T-helper 2 cell treated with Interferon-gamma antibody and Interleukin-4, amounts not matched to agents 5 μg/mL and 100 μg/mL, for 36 hours (primary cell): ENCODE measurements around the gene IL32.

Experiments
- DNase-seq: peaks from one replicate; pipeline ENCODE4 v3.0.0; 2021; ENCODE audit warnings: low spot score
- H3K27ac Mint-ChIP-seq: one replicate; pipeline ENCODE4 v1.8.0; 2021; ENCODE audit warnings: mild to moderate bottlenecking, mixed read lengths
- H3K27me3 Mint-ChIP-seq: one replicate; pipeline ENCODE4 v1.8.0; 2021; ENCODE audit warnings: low read depth, mixed read lengths
- H3K36me3 Mint-ChIP-seq: one replicate; pipeline ENCODE4 v1.8.0; 2021; ENCODE audit warnings: low read depth, mixed read lengths
- H3K4me1 Mint-ChIP-seq: one replicate; pipeline ENCODE4 v1.8.0; 2021; ENCODE audit warnings: low read depth, mixed read lengths
- H3K4me3 Mint-ChIP-seq: one replicate; pipeline ENCODE4 v1.8.0; 2022; ENCODE audit warnings: mild to moderate bottlenecking, moderate library complexity, mixed read lengths
- H3K9me3 Mint-ChIP-seq: one replicate; pipeline ENCODE4 v1.8.0; 2021; ENCODE audit warnings: mixed read lengths

The IL32 gene

DNA sequence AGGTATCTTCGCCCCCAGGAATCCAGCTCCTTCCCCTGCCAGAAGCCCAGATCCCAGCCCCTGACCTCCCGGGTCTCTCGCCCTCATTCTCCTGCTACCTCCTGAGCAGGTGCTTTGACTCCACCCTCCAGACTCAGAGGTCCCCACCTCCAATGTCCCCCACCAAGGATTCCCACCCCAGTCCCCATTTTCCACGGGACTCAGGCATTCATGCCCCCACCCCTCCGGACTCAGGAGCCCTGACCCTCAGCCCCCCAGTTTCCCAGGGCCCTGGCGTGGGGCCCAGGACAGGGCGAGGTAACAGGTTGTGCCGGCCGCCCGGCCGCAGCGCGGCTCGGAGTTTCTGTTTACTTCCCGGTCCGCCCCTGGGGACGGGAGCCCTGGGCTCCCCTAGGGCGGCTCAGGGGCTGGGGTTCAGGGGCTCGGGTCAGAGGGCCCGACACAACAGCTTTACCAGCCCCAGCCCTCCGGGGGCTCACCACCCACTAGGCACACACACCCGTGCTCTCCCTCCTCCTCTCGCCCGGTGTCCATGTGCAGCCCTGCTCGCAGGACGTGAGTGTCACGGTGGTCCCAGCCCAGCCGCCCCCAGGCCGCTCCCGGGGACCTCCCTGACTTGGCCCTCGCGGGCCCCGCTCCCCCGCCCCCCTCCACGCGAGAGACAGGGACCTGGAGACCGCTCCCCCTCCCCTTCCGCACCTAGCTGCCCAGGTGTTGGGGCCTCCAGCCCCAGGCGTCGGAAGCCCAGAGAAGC lies 29.3 kb upstream of the IL32 start:
- H3K27ac Mint-ChIP-seq = no peak overlapping the region

DNA sequence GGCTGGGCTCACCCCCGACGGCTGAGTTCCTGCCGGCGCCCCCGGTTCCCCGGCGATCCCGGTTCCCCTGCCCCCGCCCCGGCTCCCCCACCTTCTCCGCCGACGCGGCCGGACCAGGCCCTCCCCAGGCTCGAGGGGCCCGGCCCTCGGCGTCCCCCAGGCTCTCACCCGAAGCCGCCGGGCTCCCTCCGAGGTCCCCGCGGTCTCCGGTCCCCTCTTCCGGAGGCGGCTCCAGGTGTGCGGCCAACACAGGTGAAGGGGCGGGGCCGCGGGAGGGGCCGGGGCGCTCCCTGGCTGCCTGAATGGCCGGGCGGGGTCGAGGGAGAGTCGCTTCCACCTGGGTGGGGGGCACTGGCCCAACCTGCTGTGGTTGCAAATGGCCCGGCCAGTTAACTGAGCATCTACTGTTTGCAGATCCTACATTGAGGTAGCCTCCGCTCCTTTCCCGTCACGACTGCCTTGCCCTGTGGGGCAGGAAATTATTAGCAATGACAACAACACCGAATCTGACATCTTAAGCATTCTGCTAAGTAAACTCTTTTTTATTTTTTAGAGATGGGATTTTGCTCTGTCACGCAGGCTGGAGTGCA lies 28.6 kb upstream of the IL32 start, which contains the start of gene BICDL2:
Gene BICDL2 (minus strand): TSS at position 219 of the 590 bp plus-strand sequence. CDS start 1,448 bp downstream, outside the sequence.
- no peak within 1 kb of the TSS for H3K27ac Mint-ChIP-seq
- peaks cover 1% of the 10 kb centered on the region for H3K36me3 Mint-ChIP-seq
- H3K4me3 Mint-ChIP-seq = no peak within 1 kb of the TSS
- H3K27me3 Mint-ChIP-seq = peaks cover 82% of the 10 kb centered on the region
- no peaks in the 10 kb centered on the region for H3K9me3 Mint-ChIP-seq
- H3K4me1 Mint-ChIP-seq = peaks cover 4% of the 10 kb centered on the region
- no peak for DNase-seq

More for the DNA sequence above, 29.3 kb upstream of the IL32 start:
- DNase-seq = no peak
- H3K36me3 Mint-ChIP-seq = peaks cover 1% of the 10 kb centered on the region
- H3K4me3 Mint-ChIP-seq = no peak overlapping the region
- peaks cover 82% of the 10 kb centered on the region for H3K27me3 Mint-ChIP-seq
- peaks cover 4% of the 10 kb centered on the region for H3K4me1 Mint-ChIP-seq
- no peaks in the 10 kb centered on the region for H3K9me3 Mint-ChIP-seq

DNA sequence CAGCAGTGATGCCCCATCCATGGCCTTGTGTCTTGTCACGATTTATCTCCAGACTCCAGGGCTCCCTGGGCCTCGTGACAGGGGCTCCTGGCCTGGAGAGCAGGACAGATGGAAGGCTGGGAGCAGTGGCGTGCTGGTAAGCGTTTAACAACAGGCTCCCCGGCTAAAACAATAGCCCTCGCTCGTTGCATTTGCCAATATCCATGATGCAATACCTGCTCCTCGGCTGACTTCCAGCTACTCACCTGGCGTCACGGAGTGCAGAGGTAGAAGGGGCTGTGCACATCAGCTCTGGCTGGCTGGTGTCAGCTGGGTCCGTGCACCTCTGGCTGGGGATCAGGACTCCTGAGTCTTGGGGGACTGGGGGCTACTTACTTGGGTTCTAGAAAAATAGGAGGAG lies 27.2 kb upstream of the IL32 start:
- Mint-ChIP-seq H3K4me1 (no peaks in the 10 kb centered on the region), H3K27me3 (peaks cover 71% of the 10 kb centered on the region), H3K9me3 (no peaks in the 10 kb centered on the region), H3K4me3 (no peak overlapping the region), H3K36me3 (peaks cover 1% of the 10 kb centered on the region), H3K27ac (no peak overlapping the region)
- no peak for DNase-seq

DNA sequence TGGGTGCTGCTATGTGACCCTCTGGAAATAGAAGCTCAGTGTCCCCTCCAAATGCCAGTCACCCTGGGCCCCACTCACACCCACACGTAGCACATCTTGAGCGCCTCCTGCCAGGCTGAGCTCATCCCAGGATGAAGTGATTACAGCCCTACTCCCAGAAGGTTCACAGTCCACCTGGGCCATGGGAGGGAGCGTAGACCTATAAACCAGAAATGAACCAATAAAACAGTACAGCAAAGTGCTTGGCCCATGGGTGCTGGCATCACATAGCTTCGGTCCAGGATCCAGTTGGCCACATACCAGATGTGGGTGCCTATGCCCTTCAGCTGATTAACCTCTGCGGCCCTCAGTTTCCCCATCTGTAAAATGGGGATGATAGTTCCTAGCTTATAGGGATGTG lies 26.5 kb upstream of the IL32 start:
- Mint-ChIP-seq H3K4me3 (no peak overlapping the region), H3K27ac (no peak overlapping the region), H3K4me1 (no peaks in the 10 kb centered on the region), H3K9me3 (no peaks in the 10 kb centered on the region), H3K36me3 (peaks cover 1% of the 10 kb centered on the region), H3K27me3 (peaks cover 70% of the 10 kb centered on the region)
- no peak for DNase-seq

DNA sequence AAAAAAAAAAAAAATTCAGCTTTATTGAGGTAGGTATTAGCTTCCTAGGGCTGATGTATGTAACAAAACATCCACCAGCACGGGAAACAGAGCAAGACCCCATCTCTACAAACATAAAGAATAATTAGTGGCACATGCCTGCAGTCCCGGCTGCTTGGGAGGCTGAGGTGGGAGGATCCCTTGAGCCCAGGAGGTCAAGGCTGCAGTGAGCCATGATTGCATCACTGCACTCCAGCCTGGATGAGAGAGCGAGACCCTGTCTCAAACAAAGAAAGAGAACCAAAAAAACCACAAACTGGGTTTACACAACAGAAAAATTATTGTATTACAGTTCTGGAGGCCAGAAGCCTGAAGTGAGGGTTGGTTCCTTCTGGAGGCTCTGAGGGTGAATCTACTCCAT lies 23.1 kb upstream of the IL32 start:
- DNase-seq = no peak
- Mint-ChIP-seq H3K36me3 (peaks cover 4% of the 10 kb centered on the region), H3K4me1 (peaks cover 8% of the 10 kb centered on the region), H3K9me3 (no peaks in the 10 kb centered on the region), H3K27ac (no peak overlapping the region), H3K4me3 (no peak overlapping the region), H3K27me3 (peaks cover 62% of the 10 kb centered on the region)

DNA sequence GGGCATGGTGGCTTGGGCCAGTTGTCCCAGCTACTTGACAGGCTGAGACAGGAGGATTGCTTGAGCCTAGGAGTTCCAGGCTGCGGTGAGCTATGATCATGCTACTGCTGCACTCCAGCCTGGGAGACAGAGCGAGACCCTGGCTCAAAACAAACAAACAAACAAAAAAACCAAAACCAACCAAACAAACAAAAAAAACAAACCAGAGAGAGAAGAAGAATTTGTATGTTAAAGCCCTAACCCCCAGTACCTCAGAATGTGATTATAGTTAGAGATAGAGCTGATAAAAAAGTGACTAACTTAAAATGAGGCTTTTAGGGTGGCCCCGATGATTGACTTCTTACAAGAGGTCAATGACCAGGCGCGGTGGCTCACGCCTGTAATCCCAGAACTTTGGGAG lies 20.7 kb upstream of the IL32 start:
- no peaks in the 10 kb centered on the region for H3K9me3 Mint-ChIP-seq
- peak overlapping the region; percentile 89 for H3K4me3 Mint-ChIP-seq

DNA sequence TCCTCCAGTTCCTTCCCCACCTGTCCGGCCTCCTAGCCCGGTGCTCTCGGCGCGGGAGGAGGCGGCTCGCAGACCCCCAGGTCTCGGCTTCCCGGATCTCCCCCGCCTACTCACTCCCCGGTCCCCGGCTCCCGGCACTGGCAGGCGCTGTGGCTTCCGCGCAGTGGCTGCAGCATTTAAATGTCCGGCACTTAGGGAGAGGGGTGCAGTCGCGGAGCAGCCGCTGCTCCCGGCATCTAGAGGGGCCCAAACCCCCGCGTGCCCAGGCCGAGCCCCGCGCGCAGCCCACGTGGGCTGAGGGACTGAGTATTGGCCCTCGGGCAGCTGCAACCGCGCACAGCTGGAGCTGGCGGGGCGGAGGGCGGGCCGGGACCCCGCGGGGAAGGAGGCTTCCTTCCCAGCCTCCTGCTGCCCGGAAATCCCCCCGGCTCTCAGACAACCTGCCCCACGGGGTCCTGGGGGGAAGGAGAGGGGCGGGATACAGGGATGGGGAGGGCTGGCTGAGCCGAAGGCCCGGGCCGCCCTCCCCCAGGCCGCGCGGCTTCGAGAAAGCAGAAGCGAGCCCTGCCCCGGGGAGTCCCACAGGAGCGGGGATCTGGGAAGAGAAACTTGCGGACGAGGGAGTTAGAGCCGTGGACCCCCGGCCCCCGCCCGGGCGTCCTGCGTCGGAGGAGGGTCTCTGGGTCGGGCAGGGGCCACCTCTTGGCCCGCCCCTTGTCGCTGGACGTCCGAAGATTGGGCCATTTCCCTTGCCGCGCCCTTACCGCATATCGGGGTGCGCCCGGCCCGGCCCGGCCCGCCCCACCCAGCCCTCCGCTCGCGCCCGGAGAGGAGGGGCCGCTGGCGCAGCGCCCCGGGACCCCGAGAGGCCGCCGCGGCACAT lies 19.4 kb upstream of the IL32 start, which contains the start of gene MMP25:
Gene MMP25 (plus strand): TSS at position 804 of the 883 bp plus-strand sequence. CDS start 357 bp downstream, outside the sequence.
- Mint-ChIP-seq H3K36me3 (peaks cover 23% of the 10 kb centered on the region), H3K27ac (peak within 1 kb of the TSS; percentile 83), H3K27me3 (peaks cover 34% of the 10 kb centered on the region), H3K9me3 (no peaks in the 10 kb centered on the region), H3K4me3 (peak within 1 kb of the TSS; percentile 89), H3K4me1 (peaks cover 29% of the 10 kb centered on the region)
- no peak for DNase-seq

More for the DNA sequence above, 20.7 kb upstream of the IL32 start:
- Mint-ChIP-seq H3K27ac (peak overlapping the region; percentile 77), H3K27me3 (peaks cover 43% of the 10 kb centered on the region), H3K4me1 (peaks cover 22% of the 10 kb centered on the region), H3K36me3 (peaks cover 13% of the 10 kb centered on the region)
- DNase-seq = no peak

DNA sequence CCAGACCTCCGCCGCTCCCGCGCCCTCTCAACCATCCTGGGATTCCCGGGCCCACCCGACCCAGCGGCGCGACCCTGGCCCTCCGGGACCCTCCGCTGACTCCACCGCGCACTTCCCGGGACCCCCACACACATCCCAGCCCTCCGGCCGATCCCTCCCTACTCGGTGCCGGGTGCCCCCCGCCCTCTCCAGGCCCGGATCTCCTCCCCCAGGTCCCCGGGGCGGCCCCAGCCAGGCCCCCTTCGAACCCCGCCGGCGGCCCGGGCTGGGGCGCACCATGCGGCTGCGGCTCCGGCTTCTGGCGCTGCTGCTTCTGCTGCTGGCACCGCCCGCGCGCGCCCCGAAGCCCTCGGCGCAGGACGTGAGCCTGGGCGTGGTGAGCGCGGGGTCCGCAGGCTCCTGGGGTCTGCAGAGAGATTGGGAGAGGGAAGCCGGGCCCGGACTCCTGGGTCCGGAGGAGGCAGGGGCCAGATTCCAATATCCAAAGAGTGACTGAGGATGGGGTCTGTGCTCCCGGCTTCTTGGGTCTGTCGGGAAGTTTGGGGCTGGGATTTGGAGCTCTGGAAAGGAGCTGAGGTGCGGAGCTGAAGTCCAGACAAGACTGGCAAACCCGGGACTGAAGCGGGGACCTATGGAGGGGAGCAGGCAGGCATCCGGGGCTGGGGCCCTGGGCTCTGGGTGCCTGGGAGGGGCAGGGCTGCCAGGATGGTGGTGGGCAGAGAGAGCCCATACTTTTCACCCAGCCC lies 18.6 kb upstream of the IL32 start:
- H3K4me1 Mint-ChIP-seq = peaks cover 36% of the 10 kb centered on the region
- H3K36me3 Mint-ChIP-seq = peaks cover 30% of the 10 kb centered on the region
- H3K9me3 Mint-ChIP-seq = no peaks in the 10 kb centered on the region
- DNase-seq = no peak
- peak overlapping the region; percentile 83 for H3K27ac Mint-ChIP-seq
- H3K27me3 Mint-ChIP-seq = peaks cover 30% of the 10 kb centered on the region
- H3K4me3 Mint-ChIP-seq = peak overlapping the region; percentile 77

DNA sequence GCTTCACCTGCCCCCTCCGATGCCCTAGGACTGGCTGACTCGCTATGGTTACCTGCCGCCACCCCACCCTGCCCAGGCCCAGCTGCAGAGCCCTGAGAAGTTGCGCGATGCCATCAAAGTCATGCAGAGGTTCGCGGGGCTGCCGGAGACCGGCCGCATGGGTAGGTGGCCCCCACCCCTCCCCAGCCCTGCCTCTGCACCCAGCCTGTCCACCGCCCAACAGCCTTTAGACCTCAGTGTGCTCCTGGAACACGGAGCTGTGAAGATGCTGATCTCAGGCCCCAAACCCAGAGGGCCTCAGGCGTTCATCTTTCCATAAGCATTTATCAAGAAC lies 18.1 kb upstream of the IL32 start:
- H3K36me3 Mint-ChIP-seq = peaks cover 34% of the 10 kb centered on the region
- H3K27ac Mint-ChIP-seq = peak overlapping the region; percentile 83
- H3K9me3 Mint-ChIP-seq = no peaks in the 10 kb centered on the region
- H3K27me3 Mint-ChIP-seq = peaks cover 30% of the 10 kb centered on the region
- peak overlapping the region; percentile 77 for H3K4me3 Mint-ChIP-seq
- no peak for DNase-seq
- H3K4me1 Mint-ChIP-seq = peaks cover 40% of the 10 kb centered on the region

DNA sequence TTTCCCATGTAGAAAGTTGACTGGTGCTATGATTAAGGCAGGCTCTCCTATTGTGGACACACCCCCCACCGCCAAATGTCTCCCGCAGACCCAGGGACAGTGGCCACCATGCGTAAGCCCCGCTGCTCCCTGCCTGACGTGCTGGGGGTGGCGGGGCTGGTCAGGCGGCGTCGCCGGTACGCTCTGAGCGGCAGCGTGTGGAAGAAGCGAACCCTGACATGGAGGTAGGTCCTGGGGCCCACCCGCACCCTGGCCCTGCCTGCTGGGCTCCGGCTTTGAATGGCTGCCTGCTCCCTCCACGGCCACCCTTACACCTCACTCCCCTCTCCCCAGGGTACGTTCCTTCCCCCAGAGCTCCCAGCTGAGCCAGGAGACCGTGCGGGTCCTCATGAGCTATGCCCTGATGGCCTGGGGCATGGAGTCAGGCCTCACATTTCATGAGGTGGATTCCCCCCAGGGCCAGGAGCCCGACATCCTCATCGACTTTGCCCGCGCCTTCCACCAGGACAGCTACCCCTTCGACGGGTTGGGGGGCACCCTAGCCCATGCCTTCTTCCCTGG lies 15.4 kb upstream of the IL32 start:
- H3K27ac Mint-ChIP-seq = peak overlapping the region; percentile 68
- no peak for DNase-seq
- H3K9me3 Mint-ChIP-seq = no peaks in the 10 kb centered on the region
- peaks cover 49% of the 10 kb centered on the region for H3K36me3 Mint-ChIP-seq
- peak overlapping the region; percentile 56 for H3K4me3 Mint-ChIP-seq
- H3K4me1 Mint-ChIP-seq = peaks cover 52% of the 10 kb centered on the region
- peaks cover 12% of the 10 kb centered on the region for H3K27me3 Mint-ChIP-seq

DNA sequence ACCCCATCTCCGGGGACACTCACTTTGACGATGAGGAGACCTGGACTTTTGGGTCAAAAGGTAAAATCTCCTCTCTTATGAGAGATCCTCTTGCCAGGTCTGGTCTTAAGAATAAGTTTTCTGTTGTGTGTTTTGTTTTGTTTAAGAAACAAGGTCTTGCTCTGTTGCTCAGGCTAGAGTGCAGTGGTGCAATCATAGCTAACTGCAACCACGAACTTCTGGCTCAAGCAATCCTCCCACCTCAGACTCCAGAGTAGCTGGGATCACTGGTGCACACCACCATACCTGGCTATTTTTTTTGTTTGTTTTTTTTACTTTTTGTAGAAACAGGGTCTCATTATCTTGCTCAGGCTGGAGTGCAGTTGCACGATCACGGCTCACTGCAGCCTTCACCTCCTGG lies 15.0 kb upstream of the IL32 start:
- Mint-ChIP-seq H3K4me3 (peak overlapping the region; percentile 56), H3K36me3 (peaks cover 51% of the 10 kb centered on the region), H3K4me1 (peaks cover 53% of the 10 kb centered on the region), H3K27me3 (peaks cover 7% of the 10 kb centered on the region), H3K9me3 (no peaks in the 10 kb centered on the region), H3K27ac (peak overlapping the region; percentile 68)
- DNase-seq = no peak

DNA sequence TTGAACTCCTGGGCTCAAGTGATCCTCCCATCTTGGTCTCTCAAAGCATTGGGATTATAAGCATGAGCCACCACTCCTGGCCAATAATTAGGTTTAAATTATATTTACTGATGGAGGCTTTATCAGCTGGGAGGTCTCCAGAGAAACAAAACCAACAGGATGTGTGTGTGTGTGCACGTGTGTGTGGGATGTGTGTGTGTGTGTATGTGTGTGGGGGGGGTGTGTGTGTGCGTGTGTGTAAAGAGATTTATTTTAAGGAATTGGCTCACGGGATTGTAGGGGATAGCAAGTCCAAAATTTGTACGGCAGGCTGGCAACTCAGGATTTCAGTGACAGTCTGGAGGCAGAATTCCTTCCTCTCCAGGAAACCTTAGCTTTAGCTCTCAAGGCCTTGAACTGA lies 14.4 kb upstream of the IL32 start:
- Mint-ChIP-seq H3K4me3 (peak overlapping the region; percentile 56), H3K4me1 (peaks cover 57% of the 10 kb centered on the region), H3K36me3 (peaks cover 54% of the 10 kb centered on the region), H3K9me3 (no peaks in the 10 kb centered on the region), H3K27me3 (peaks cover 7% of the 10 kb centered on the region), H3K27ac (peak overlapping the region; percentile 68)
- DNase-seq = no peak

DNA sequence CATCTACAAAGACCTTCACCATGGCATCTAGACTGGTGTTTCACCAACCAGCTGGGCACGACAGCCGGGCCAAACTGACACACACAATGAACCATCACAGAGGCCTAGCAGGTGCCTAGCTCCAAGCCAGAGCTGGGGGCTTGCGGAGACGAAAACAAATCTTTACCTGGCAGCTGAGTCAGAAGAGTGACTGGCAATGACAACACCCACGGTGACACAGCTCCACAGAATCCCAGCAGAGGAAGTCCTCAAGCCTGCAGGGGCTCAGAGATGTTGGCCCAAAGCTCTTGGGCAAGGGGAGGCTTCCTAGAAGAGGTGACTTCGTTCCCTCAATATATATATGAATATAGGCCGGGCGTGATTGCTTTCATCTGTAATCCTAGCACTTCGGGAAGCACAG lies 13.9 kb upstream of the IL32 start:
- H3K9me3 Mint-ChIP-seq = no peaks in the 10 kb centered on the region
- H3K27ac Mint-ChIP-seq = peak overlapping the region; percentile 63
- peaks cover 57% of the 10 kb centered on the region for H3K4me1 Mint-ChIP-seq
- no peak for DNase-seq
- H3K27me3 Mint-ChIP-seq = peaks cover 7% of the 10 kb centered on the region
- H3K4me3 Mint-ChIP-seq = peak overlapping the region; percentile 56
- peaks cover 54% of the 10 kb centered on the region for H3K36me3 Mint-ChIP-seq
